ENCODE results near the gene PRSS50.
A peak's percentile ranks its signal among the peaks of the same experiment; 100 is the strongest.

Gene PRSS50

GRCh38 chr3:46670000-46670890 lies 47.4 kb downstream of the PRSS50 start:
- peak; percentile 44 for DNase-seq (ENCODE audit: low spot score)

- peak; percentile 55 for DNase-seq (ENCODE audit: low spot score)
These were observed 48.3 kb downstream of the PRSS50 start for GRCh38 chr3:46669191-46669999.

- DNase-seq (ENCODE audit: low spot score): peak; percentile 48
These were observed 49.1 kb downstream of the PRSS50 start for GRCh38 chr3:46668591-46668990.

- peak; percentile 62 for DNase-seq (ENCODE audit: low spot score)
These were observed 49.6 kb downstream of the PRSS50 start for GRCh38 chr3:46668116-46668515.

- DNase-seq (ENCODE audit: low spot score): peak; percentile 62
These were observed 50.0 kb downstream of the PRSS50 start for GRCh38 chr3:46667657-46668056.

GRCh38 chr3:46667061-46667621 lies 50.5 kb downstream of the PRSS50 start:
- DNase-seq (ENCODE audit: low spot score): no peak

GRCh38 chr3:46666453-46666845 lies 51.2 kb downstream of the PRSS50 start:
- peak; percentile 56 for DNase-seq (ENCODE audit: low spot score)

GRCh38 chr3:46665763-46666452 lies 51.8 kb downstream of the PRSS50 start:
- DNase-seq (ENCODE audit: low spot score): peak; percentile 42

- DNase-seq (ENCODE audit: low spot score): peak; percentile 46
These were observed 52.5 kb downstream of the PRSS50 start for GRCh38 chr3:46664971-46665762.

GRCh38 chr3:46664188-46664970 lies 53.3 kb downstream of the PRSS50 start:
- no peak for DNase-seq (ENCODE audit: low spot score)

- no peak for DNase-seq (ENCODE audit: low spot score)
These were observed 54.0 kb downstream of the PRSS50 start for GRCh38 chr3:46663591-46664135.

- DNase-seq (ENCODE audit: low spot score): no peak
These were observed 54.7 kb downstream of the PRSS50 start for GRCh38 chr3:46662771-46663551.
